ENCODE measurements around the gene ACTA2.

Gene ACTA2

GRCh38 chr10:88920986-88921593, 31.5 kb downstream of the ACTA2 start:
- no peak for DNase-seq (ENCODE audit: low read depth in 2 of 2, low spot score in 1 of 2)

DNA sequence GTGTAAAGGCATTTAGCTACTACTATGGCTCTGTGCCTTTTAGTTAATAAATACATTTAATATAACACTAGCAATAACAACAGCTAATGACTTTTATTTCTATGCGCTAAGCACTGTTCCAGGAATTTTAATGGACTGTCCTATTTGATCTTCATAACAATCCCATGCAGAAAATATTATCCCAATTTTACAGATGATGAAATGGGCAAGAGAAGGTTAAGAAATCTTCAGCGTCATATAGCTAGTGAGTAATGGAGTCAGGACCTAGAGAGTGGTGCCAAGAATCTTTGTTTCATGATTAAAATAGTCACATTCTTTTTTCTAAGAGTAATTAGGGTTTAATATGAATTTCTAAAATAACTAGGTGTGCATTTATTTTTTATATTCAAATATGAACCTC, 32.4 kb downstream of the ACTA2 start:
- DNase-seq (ENCODE audit: low read depth in 2 of 2, low spot score in 1 of 2), result no peak

GRCh38 chr10:88919041-88919440, 33.5 kb downstream of the ACTA2 start:
- DNase-seq (ENCODE audit: low read depth in 2 of 2, low spot score in 1 of 2), result no peak

DNA sequence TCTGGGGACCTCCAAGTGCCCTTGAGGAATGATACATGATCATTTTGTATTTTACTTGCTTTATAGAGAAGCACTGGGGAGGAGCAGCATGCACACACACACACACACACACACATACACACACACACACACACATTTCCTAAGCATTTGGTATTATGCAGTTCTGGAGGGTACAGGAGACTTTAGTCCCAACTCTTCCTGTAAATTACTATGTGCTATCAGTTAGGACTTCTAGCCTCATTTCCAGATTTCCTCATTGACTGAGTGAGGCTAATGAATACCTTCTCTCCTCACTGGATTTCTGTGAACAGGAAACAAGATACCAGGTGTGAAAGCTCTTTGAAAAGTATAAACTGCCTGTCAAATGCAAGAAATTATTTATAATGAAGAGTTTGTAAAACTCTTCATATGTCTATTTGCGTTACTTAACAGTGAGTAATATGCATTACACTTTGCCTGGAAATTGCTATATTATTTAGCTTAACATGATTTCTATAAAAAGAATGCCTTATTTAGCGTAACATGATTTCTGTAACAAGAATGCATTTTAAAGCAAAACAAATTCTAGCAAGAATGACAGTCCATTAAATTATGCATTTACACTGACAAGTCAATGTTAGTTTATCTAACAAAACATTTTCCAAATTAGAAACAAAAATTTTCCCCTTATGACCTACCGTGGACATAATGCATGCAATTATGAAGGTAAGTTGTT, 34.2 kb downstream of the ACTA2 start:
- DNase-seq (ENCODE audit: low read depth in 2 of 2, low spot score in 1 of 2), result no peak

GRCh38 chr10:88916986-88917385, 35.6 kb downstream of the ACTA2 start:
- no peak for DNase-seq (ENCODE audit: low read depth in 2 of 2, low spot score in 1 of 2)

DNA sequence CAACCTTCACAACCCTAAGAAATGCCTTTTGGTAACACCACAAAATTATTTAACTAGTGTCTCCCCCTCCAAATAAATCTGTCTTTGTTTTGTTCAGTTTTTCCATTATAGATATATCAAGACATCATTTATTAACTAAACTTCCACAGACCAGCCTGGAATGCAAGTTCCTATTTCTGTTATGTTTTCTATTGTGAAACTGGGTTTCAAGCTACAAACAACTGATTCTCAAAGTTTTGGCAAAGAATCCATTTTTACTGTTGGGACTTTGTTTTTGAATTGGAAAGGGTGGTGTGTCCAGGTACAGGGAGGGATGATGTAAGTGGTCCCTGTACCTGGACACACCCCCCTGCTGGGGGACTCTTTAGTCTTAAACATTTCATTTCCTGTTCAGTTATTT, 36.3 kb downstream of the ACTA2 start:
- no peak for DNase-seq (ENCODE audit: low read depth in 2 of 2, low spot score in 1 of 2)

DNA sequence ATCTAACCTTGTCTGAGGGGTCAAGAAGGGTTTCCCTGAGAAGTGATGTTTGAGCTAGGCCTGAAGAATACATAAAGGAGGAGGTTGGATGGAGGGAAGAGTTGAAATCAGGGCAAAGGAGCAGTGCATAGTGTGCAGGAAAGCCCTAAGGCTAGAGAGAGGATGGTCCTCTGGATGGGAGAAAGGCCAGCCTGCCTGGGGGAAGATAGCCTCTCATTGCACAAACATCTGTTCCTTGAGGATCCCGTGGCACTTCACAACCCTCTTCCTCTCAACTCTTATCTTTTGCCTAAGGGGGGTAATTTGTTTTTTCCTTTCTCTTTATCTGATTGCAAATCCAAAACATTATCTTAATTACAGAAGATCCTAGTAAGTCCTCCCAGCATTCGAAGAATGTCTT, 36.8 kb downstream of the ACTA2 start:
- DNase-seq (ENCODE audit: low read depth in 2 of 2, low spot score in 1 of 2), result no peak

GRCh38 chr10:88913788-88914187, 38.8 kb downstream of the ACTA2 start:
- DNase-seq (ENCODE audit: low read depth in 2 of 2, low spot score in 1 of 2), result no peak

DNA sequence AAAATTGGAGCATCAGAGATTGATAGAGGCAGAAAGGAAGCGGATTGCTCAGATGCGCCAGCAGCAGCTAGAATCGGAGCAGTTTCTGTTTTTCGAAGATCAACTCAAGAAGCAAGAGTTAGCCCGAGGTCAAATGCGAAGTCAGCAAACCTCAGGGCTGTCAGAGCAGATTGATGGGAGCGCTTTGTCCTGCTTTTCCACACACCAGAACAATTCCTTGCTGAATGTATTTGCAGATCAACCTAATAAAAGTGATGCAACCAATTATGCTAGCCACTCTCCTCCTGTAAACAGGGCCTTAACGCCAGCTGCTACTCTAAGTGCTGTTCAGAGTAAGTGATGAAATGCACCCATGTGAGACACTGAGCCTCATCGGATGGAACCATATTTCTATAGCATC, 39.4 kb downstream of the ACTA2 start:
- DNase-seq (ENCODE audit: low read depth in 2 of 2, low spot score in 1 of 2), result no peak

GRCh38 chr10:88911851-88912250, 40.7 kb downstream of the ACTA2 start:
- DNase-seq (ENCODE audit: low read depth in 2 of 2, low spot score in 1 of 2), result no peak

GRCh38 chr10:88911116-88911515, 41.5 kb downstream of the ACTA2 start:
- no peak for DNase-seq (ENCODE audit: low read depth in 2 of 2, low spot score in 1 of 2)

GRCh38 chr10:88908194-88908593, 44.4 kb downstream of the ACTA2 start:
- no peak for DNase-seq (ENCODE audit: low read depth in 2 of 2, low spot score in 1 of 2)

- no peak for DNase-seq (ENCODE audit: low read depth in 2 of 2, low spot score in 1 of 2)
These were observed 45.7 kb downstream of the ACTA2 start for GRCh38 chr10:88906921-88907320.

GRCh38 chr10:88903715-88904114, 48.9 kb downstream of the ACTA2 start:
- DNase-seq (ENCODE audit: low read depth in 2 of 2, low spot score in 1 of 2), result no peak

DNA sequence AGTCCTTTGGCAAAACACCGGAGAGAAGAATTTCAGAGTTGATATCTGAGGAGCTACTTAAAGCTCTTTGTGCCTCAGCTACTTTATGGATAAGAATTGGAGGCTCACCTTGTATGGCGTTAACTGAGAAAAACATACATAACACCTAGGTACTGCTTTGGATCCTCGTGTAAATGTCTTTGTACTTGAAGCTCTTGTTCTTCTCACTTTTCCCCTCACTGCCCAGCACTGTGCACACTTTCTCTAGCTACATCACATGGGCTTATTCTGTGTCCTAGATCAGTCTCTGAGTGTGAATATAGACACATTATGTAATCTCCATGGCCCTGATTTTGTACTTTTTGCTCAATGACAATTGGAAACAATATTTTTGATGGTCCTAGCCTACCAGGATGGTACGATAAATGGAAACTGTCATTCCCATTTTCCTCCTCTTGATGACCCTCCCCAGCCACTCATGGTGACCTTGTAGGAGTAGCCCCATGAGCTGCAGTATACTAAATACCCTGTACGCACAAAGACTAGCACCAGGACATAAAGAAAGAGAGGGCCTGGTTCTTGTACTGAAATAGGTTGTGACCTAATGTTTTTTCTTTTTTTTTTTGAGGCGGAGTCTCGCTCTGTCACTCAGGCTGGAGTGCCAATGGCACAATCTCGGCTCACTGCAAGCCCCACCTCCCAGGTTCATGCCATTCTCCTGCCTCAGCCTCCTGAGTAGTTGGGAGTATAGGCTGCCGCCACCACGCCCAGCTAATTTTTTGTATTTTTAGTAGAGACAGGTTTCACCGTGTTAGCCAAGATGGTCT, 50.4 kb downstream of the ACTA2 start:
- no peak for DNase-seq (ENCODE audit: low read depth in 2 of 2, low spot score in 1 of 2)

DNA sequence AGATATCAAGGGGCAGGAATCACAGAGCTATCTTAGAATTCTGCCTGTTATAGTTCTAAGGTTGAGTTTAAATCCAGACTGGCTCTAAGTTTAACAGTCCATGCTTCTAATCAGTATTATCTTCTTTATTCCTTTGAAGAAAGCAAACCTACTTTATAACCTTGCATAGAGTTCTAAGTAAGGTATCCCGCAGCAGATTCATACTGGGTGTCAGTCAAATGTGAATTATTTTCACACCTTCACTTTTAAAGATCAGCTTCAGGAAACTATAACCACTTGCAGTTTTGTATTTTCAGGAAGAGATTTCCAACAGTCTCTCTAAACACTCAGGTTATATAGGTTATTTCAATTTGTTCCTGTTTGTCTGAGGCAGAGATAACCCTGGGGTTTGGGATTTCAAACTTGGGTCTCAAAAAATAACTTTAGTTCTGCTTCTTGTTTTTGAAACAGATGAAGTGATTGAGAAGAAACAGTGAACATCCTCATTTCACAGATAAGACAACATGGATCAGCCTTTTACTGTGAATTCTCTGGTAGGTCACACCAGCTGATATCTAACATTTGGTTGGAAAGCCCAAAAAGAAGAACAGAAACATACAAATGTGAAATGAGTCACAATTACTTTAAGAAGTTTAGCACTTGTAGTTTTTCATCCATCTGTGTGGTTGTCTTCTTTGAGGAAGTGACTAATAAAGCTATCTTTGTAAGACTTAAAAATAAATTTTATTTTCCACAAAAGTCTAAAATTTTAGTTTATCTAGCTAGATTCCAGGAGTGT, 51.2 kb downstream of the ACTA2 start:
- DNase-seq (ENCODE audit: low read depth in 2 of 2, low spot score in 1 of 2), result no peak

- no peak for DNase-seq (ENCODE audit: low read depth in 2 of 2, low spot score in 1 of 2)
These were observed 52.7 kb downstream of the ACTA2 start for GRCh38 chr10:88899886-88900285.

- no peak for DNase-seq (ENCODE audit: low read depth in 2 of 2, low spot score in 1 of 2)
These were observed 53.8 kb downstream of the ACTA2 start for GRCh38 chr10:88898727-88899126.

DNA sequence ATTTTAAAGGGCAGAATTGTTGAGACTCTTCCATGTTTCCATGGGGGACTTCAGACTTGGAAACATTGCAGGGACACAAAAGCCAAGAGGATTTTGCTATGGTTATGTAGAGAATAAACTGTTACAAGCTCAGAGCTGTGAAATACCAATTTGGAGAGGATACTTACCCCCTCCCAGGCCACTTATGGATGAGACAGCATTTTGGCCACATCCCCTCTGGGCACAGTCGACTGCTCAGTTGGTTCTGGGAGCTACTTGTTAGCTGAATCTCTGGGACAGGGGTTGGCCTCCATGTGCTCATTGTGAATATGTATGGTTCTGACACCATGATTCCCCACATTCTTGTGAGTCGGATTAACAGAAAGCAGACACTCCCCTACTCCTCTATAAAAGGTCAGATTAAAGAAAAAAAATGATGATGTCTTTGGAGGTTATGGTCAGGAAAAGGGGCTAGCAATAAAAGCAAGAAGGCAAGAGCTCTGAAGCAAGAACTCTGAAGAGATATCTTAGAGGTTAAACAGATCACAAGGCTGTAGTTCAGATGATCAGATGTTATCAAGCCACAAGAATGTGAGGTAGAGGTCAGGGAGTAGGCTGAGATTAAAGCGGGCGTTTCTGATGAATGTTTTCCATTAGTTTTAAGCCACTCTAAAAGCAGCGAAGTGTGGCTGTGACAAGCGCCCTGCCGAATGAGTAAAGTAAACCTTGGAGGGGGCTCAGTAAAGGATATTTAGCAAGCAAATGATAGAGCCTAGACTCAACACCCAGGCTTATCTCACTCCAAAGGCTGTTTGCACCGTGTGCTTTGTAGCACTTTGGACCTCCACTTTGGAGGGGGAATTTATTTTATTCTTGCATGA, 55.3 kb downstream of the ACTA2 start:
- no peak for DNase-seq (ENCODE audit: low read depth in 2 of 2, low spot score in 1 of 2)

- DNase-seq (ENCODE audit: low read depth in 2 of 2, low spot score in 1 of 2), result no peak
These were observed 56.1 kb downstream of the ACTA2 start for GRCh38 chr10:88896372-88896993.
